IPS-18a (cell line): ENCODE data around the gene CIAO3.
"Not testable (repeated sequence)": the region's sequence is repeated elsewhere in the genome, so short reads cannot be mapped to it uniquely, and the experiment has no call there.

Source experiments
- H3K27ac ChIP-seq: one replicate; pipeline ENCODE4 v1.5.1; 2013; ENCODE audit warnings: low read length
- H3K27me3 ChIP-seq: one replicate; pipeline ENCODE4 v1.6.1; 2013; ENCODE audit warnings: mild to moderate bottlenecking, low read length; ENCODE audit not compliant: control insufficient read depth, insufficient read depth
- H3K36me3 ChIP-seq: one replicate; pipeline ENCODE4 v1.6.1; 2013; ENCODE audit warnings: low read depth, low read length; ENCODE audit not compliant: control insufficient read depth
- H3K4me1 ChIP-seq: one replicate; pipeline ENCODE4 v1.6.1; 2013; ENCODE audit warnings: low read depth, low read length; ENCODE audit not compliant: control insufficient read depth
- H3K4me3 ChIP-seq: one replicate; pipeline ENCODE4 v1.5.1; 2013; ENCODE audit warnings: low read length
- H3K9ac ChIP-seq: one replicate; pipeline ENCODE4 v1.6.1; 2013; ENCODE audit warnings: mild to moderate bottlenecking, low read length, moderate library complexity
- H3K9me3 ChIP-seq: one replicate; pipeline ENCODE4 v1.6.1; 2013; ENCODE audit warnings: low read depth, low read length; ENCODE audit not compliant: control insufficient read depth

The CIAO3 gene

GRCh38 chr16:716200-716568 is 24.6 kb downstream of the CIAO3 start:
- H3K4me3 ChIP-seq: peak overlapping the region; percentile 46
- H3K9me3 ChIP-seq: no peaks in the 10 kb centered on the region
- no peak overlapping the region for H3K27ac ChIP-seq
- peaks cover 37% of the 10 kb centered on the region for H3K27me3 ChIP-seq
- peaks cover 18% of the 10 kb centered on the region for H3K4me1 ChIP-seq
- H3K9ac ChIP-seq: no peak overlapping the region
- H3K36me3 ChIP-seq: no peaks in the 10 kb centered on the region

GRCh38 chr16:715477-716199 is 25.2 kb downstream of the CIAO3 start:
- no peak overlapping the region for H3K9ac ChIP-seq
- H3K9me3 ChIP-seq: no peaks in the 10 kb centered on the region
- H3K4me3 ChIP-seq: peak overlapping the region; percentile 46
- H3K4me1 ChIP-seq: peaks cover 18% of the 10 kb centered on the region
- no peaks in the 10 kb centered on the region for H3K36me3 ChIP-seq
- H3K27me3 ChIP-seq: peaks cover 42% of the 10 kb centered on the region
- H3K27ac ChIP-seq: no peak overlapping the region

GRCh38 chr16:714558-715476 is 26.0 kb downstream of the CIAO3 start, which contains the start of gene METRN:
Gene METRN, plus strand, starts transcription at chr16:715118. Its CDS starts 172 bp downstream, at chr16:715290.
- Histone ChIP-seq H3K27ac (no peak within 1 kb of the TSS), H3K27me3 (peaks cover 43% of the 10 kb centered on the region), H3K4me1 (peaks cover 13% of the 10 kb centered on the region)

GRCh38 chr16:714079-714478 is 26.7 kb downstream of the CIAO3 start:
- H3K27ac ChIP-seq: no peak overlapping the region
- peaks cover 47% of the 10 kb centered on the region for H3K27me3 ChIP-seq
- H3K4me1 ChIP-seq: peaks cover 9% of the 10 kb centered on the region
- H3K9me3 ChIP-seq: no peaks in the 10 kb centered on the region
- H3K9ac ChIP-seq: no peak overlapping the region
- no peak overlapping the region for H3K4me3 ChIP-seq
- H3K36me3 ChIP-seq: no peaks in the 10 kb centered on the region

More at GRCh38 chr16:714558-715476, 26.0 kb downstream of the CIAO3 start, which contains the start of gene METRN:
- no peaks in the 10 kb centered on the region for H3K9me3 ChIP-seq
- no peak within 1 kb of the TSS for H3K9ac ChIP-seq
- no peaks in the 10 kb centered on the region for H3K36me3 ChIP-seq
- H3K4me3 ChIP-seq: peak within 1 kb of the TSS; percentile 46

DNA sequence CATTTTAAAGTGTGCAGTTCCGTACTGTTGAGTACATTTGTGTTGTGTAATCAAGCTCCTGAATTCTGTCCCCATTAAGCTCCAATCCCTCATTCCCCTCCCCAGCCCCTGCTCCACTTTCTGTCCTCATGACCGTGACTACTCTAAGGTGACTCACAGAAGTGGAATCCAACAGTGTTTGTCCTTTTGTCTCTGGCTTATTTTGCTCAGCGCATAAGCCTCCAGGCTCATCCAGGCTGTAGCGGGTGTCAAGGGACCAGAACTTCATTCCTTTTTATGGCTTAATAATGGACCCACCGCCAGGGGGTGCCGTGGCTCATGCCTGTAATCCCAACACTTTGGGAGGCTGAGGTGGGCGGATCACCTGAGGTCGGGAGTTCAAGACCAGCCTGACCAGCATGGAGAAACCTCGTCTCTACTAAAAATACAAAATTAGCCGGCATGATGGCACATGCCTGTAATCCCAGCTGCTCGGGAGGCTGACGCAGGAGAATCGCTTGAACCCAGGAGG is 28.0 kb downstream of the CIAO3 start:
- peaks cover 60% of the 10 kb centered on the region for H3K27me3 ChIP-seq
- H3K4me1 ChIP-seq: not testable (repeated sequence)

GRCh38 chr16:711548-712320 is 29.1 kb downstream of the CIAO3 start:
- Histone ChIP-seq H3K4me1 (peaks cover 9% of the 10 kb centered on the region), H3K4me3 (no peak overlapping the region), H3K27ac (no peak overlapping the region), H3K36me3 (no peaks in the 10 kb centered on the region), H3K9me3 (no peaks in the 10 kb centered on the region), H3K27me3 (peaks cover 70% of the 10 kb centered on the region), H3K9ac (no peak overlapping the region)

More for the DNA sequence above, 28.0 kb downstream of the CIAO3 start:
- not testable (repeated sequence) for H3K27ac ChIP-seq, H3K36me3 ChIP-seq, H3K9ac ChIP-seq, H3K4me3 ChIP-seq, H3K9me3 ChIP-seq

GRCh38 chr16:711084-711483 is 29.7 kb downstream of the CIAO3 start:
- no peaks in the 10 kb centered on the region for H3K9me3 ChIP-seq
- no peaks in the 10 kb centered on the region for H3K36me3 ChIP-seq
- peaks cover 70% of the 10 kb centered on the region for H3K27me3 ChIP-seq
- no peak overlapping the region for H3K4me3 ChIP-seq
- H3K9ac ChIP-seq: no peak overlapping the region
- H3K4me1 ChIP-seq: peaks cover 3% of the 10 kb centered on the region
- H3K27ac ChIP-seq: no peak overlapping the region

- Histone ChIP-seq H3K9ac (no peak overlapping the region), H3K27me3 (peaks cover 68% of the 10 kb centered on the region), H3K27ac (no peak overlapping the region), H3K4me1 (no peaks in the 10 kb centered on the region), H3K9me3 (no peaks in the 10 kb centered on the region), H3K36me3 (no peaks in the 10 kb centered on the region), H3K4me3 (no peak overlapping the region)
These were observed 30.2 kb downstream of the CIAO3 start for GRCh38 chr16:710500-711075.

DNA sequence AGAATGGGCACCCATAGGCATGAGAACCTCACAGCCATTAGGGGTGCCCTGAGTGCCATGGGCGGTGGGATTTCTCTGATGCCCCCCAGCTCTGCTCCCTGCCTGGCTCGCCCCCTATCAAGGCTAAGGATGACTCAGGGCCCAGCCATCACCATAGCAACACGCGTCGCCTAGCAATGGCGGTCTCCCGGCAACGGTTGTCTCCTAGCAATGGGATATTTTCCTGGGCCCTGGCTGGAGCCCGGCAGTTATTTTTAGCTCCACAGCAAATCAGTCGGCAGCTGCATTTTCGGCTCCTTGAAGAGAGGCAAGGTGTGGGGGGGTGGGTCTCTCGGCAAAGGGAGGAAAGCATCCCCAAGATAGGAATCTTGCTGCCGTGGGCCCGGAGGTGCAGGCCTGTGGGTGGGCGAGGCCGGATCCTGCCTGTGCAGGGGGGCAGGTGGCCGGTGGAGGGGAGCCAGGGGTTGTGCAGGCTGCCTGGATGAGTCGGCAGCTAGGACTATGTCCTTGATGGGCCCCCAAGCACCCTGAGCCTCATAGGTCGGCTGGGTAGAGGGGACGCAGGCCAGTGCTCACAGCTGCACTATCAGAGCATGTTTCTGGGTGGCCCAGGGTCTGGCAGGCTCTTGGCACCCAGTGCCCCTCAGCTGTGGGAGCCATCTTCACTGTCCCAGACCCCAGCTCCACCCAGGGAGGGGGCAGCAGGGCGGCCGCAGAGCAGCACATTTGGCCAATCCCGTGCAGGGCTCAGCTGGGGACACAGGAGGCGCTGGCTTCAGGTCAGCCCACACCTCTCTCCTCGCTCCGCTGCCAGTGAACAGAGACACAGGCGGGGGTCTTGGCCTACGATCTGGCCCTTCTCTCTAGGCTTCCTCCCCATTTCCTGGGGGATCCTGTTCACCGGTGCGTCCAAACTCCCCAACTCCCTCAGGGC is 31.0 kb downstream of the CIAO3 start:
- Histone ChIP-seq H3K4me1 (no peaks in the 10 kb centered on the region), H3K9ac (peak overlapping the region; percentile 7), H3K27ac (no peak overlapping the region), H3K9me3 (no peaks in the 10 kb centered on the region), H3K36me3 (no peaks in the 10 kb centered on the region), H3K27me3 (peaks cover 71% of the 10 kb centered on the region), H3K4me3 (no peak overlapping the region)

GRCh38 chr16:708959-709358 is 31.8 kb downstream of the CIAO3 start:
- H3K36me3 ChIP-seq: no peaks in the 10 kb centered on the region
- no peak overlapping the region for H3K4me3 ChIP-seq
- peaks cover 74% of the 10 kb centered on the region for H3K27me3 ChIP-seq
- no peaks in the 10 kb centered on the region for H3K4me1 ChIP-seq
- no peak overlapping the region for H3K27ac ChIP-seq
- H3K9me3 ChIP-seq: no peaks in the 10 kb centered on the region
- H3K9ac ChIP-seq: no peak overlapping the region
